Measurements from ENCODE around the gene PRSS57.
A peak's percentile ranks its signal among the peaks of the same experiment; 100 is the strongest.

Gene PRSS57

DNA sequence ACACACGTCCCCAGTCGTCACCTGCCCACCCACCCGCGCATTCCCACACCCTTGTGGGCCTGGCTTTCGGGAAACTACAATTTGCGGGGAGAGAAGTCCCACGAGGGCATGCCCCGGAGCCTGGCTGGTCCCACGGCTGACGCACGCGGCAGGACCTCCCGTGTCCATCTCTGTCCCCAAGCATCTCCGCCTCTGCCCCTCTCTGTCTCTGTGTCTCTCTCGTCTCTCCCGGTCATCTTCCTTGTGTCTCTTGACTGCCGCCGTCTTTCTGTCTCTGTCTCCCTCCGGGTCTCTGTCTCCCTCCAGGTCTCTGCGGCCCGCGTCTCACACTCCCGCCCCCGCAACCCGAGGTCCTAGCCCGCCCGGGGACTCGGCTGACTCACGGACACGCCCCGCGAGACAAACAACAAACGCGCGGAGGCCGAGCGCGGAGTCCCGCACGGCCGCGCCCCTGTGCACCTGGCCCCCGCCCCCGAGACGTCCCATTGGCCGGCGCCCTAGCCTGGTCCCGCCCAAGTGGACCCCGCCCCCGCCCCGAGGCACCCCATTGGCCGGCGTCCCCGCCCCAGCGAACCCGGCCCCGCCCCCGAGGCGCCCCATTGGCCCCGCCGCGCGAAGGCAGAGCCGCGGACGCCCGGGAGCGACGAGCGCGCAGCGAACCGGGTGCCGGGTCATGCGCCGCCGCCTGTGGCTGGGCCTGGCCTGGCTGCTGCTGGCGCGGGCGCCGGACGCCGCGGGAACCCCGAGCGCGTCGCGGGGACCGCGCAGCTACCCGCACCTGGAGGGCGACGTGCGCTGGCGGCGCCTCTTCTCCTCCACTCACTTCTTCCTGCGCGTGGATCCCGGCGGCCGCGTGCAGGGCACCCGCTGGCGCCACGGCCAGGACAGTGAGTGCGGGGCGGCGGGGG lies 55.7 kb downstream of the PRSS57 start, which contains the start of gene FGF22:
Gene FGF22 (plus strand): TSS at position 627 of the 908 bp plus-strand sequence. CDS start 47 bp downstream, at position 674.
- DNase-seq, result peak; percentile 98
- no peak within 1 kb of the TSS for H3K27ac Mint-ChIP-seq
- H3K4me1 Mint-ChIP-seq, result peaks cover 15% of the 10 kb centered on the region
- peaks cover 30% of the 10 kb centered on the region for H3K27me3 Mint-ChIP-seq (ENCODE audit: low read depth, poor library complexity)
- H3K9me3 Mint-ChIP-seq, result peaks cover 4% of the 10 kb centered on the region
- peak within 1 kb of the TSS; percentile 79 for H3K4me3 Mint-ChIP-seq
- peaks cover 4% of the 10 kb centered on the region for H3K36me3 Mint-ChIP-seq (ENCODE audit: low read depth)
- TF ChIP-seq CTCF (IDR thresholded peaks at IDR 0.05), result no peak

DNA sequence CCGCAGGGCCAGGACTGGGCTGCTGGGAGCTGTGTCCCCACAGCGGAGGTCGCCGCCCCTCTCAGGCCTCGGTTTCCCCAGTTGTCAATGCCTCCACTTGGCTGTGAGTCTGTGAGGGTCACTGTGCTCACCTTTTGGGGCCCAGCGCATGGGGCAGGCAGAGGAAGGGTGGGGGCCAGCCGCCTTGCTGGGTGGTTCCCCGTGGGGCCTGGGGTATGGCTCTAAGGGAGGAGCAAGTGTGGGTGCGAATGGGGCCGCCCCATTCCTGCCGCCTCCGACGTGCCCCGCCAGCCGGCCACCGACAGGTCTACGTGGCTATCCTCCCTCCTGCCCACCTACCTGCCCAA lies 56.4 kb downstream of the PRSS57 start:
- no peak for DNase-seq
- Mint-ChIP-seq H3K4me3 (peak overlapping the region; percentile 79), H3K36me3 (ENCODE audit: low read depth) (peaks cover 4% of the 10 kb centered on the region), H3K9me3 (peaks cover 4% of the 10 kb centered on the region), H3K4me1 (peaks cover 21% of the 10 kb centered on the region), H3K27me3 (ENCODE audit: low read depth, poor library complexity) (peaks cover 30% of the 10 kb centered on the region), H3K27ac (no peak overlapping the region)
- TF ChIP-seq CTCF (IDR thresholded peaks at IDR 0.05), result no peak

All from nephron progenitor cell (in vitro differentiated cells).